Activated T-cell treated with anti-CD3 and anti-CD28 coated beads for 48 hours (primary cell): ENCODE data around the gene RFESD.
"Not testable (repeated sequence)": the region's sequence is repeated elsewhere in the genome, so short reads cannot be mapped to it uniquely, and the experiment has no call there.

ENCODE experiments used
- DNase-seq: peaks from one replicate; pipeline ENCODE4 v3.0.0-alpha.2; 2020; ENCODE audit warnings: low read depth

RFESD gene

GRCh38 chr5:95667061-95667618 lies 20.6 kb downstream of the RFESD start:
- no peak for DNase-seq

GRCh38 chr5:95667678-95668077 lies 21.1 kb downstream of the RFESD start:
- no peak for DNase-seq

DNA sequence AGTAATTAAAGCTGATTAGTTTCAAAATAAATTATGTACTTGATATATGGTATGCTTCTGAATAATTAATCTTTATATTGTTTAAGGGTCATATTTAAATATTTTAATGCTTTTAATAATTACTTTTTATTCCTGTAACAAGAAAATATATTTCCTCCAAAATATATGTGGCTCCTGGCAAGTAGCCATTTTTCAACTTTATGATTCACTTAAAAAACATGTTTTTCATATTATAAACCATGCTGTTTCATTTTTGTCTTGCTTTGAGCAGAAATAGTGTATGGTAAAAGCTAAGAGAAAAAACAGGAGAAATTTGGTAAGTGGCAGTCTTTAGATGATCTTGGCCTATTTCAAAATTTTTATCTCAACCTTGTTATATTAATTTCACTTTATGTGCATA lies 21.6 kb downstream of the RFESD start:
- no peak for DNase-seq

GRCh38 chr5:95668728-95669127 lies 22.2 kb downstream of the RFESD start:
- no peak for DNase-seq

DNA sequence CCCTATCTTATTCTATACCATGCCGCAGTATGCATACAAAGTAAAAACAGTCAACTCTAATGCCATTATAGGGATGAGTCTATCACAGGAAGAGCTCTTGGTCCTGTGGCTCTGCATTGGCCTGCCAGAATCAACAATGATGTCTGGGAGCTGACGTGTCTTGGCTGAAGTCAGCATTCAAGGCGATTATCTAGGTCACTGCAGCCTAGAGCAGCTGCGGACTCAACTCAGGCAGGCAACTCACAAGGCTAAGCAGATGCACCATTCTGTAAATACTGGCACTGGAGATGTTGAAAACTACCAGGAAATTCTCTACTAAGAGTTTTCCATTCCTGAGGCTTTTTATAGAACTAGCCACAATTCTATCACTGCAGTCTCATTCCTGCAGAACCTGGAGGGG lies 23.0 kb downstream of the RFESD start:
- DNase-seq, result no peak

- no peak for DNase-seq
Observed at GRCh38 chr5:95669985-95670384, 23.4 kb downstream of the RFESD start.

GRCh38 chr5:95670568-95670967 lies 24.0 kb downstream of the RFESD start:
- no peak for DNase-seq

- DNase-seq, result no peak
Observed at GRCh38 chr5:95671826-95672225, 25.2 kb downstream of the RFESD start.

- no peak for DNase-seq
Observed at GRCh38 chr5:95672641-95673040, 26.1 kb downstream of the RFESD start.

- DNase-seq, result no peak
Observed at GRCh38 chr5:95673081-95673480, 26.5 kb downstream of the RFESD start.

DNA sequence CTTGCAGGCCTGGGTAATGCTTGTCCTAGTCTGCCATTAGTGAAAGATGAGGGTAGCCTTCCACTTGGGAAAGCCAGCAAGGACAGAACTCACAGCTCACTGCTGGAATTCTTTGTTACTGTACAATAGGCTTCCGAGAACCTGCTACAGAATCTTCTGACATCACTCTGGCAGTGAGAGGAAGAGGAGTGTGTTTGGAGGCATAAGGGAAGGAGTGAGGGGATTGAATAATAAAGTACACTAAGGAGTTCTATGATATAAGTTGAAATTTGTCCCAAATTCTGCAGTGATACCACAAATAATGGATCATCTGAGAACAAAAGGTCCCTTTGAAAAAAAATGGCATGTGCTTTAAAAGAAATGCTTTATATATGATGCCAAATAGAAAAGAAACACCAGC lies 36.3 kb downstream of the RFESD start, which contains the start of gene SPATA9:
Gene SPATA9 (minus strand): TSS at position 101 of the 400 bp plus-strand sequence. CDS start 137 bp downstream, outside the sequence.
- DNase-seq, result no peak

DNA sequence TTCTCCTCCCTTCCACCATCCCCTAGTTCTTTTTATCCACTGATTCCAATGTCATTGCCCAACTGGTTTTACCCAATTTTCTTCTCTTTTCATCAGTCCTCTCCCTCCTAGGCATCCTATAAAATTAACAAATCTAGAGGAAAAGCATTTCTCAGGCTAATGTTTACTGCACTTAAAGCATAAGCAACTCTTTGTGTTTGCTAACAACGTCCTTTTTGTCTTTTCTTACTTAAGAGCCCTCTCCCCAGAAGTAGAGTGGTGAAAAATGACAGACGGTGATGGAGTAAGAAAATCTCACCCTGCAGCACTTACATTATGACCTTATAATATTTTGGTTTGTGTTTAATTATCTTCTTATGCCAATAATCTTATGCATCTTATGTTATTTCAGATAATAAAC lies 37.8 kb downstream of the RFESD start:
- no peak for DNase-seq

- DNase-seq, result no peak
Observed at GRCh38 chr5:95686651-95687050, 40.1 kb downstream of the RFESD start.

- DNase-seq, result no peak
Observed at GRCh38 chr5:95689680-95690079, 43.1 kb downstream of the RFESD start.

GRCh38 chr5:95690333-95690732 lies 43.8 kb downstream of the RFESD start:
- no peak for DNase-seq

GRCh38 chr5:95697781-95698681 lies 51.5 kb downstream of the RFESD start:
- DNase-seq, result no peak

DNA sequence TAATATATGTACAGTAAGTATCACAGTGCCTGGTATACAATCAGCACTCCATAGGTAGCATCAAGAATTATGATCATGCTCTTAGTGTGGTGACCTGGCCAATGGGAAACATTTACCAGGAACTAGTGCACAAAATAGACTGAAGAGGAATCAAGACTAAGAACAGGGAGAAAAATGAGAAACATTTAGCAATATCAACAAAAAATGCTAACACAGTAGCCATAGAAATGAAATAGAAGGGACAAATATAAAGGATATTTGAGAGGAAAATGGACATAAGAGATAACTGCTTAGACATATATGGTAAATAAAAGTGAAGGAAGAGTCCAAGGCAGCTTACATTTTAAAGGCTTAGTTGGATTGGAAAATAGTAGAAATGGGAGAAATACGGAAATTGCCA lies 52.8 kb downstream of the RFESD start:
- DNase-seq, result no peak

- DNase-seq, result no peak
Observed at GRCh38 chr5:95701074-95701473, 54.5 kb downstream of the RFESD start.

- no peak for DNase-seq
Observed at GRCh38 chr5:95704150-95704549, 57.6 kb downstream of the RFESD start.

- not testable (repeated sequence) for DNase-seq
Observed at GRCh38 chr5:95706196-95706595, 59.6 kb downstream of the RFESD start.

GRCh38 chr5:95707055-95707454 lies 60.5 kb downstream of the RFESD start:
- DNase-seq, result no peak
